ENCODE results near the gene OCA2. TPM values are rescaled to one million over a fixed set of nuclear protein-coding genes. Genes with fewer than 3 reads are reported as not detected.

Gene OCA2
- total RNA-seq, 1 donor from 2014 or later: 1.7 TPM

DNA sequence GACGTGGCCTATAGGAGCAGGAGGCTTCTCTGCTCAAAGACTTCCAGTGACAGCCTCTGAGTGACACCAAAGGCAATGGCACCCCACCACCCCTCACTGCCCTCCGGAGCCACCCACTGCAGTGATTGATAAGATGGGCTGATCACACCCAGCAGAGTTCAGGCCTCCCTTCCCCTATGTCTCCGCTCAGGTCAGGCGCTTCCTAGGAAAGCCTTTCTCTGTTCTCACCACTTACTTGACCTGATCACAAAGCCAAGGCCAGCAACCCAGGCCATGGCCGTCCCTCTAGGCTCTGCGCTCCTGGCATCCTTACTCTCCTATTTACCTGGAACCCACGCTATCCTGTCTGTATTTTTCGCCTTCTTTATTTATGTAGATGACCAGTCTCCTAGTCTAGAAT, 282.3 kb downstream of the OCA2 start:
- H3K27ac Mint-ChIP-seq (ENCODE audit: unreplicated experiment): no peak overlapping the region
- no peak overlapping the region for H3K4me3 Mint-ChIP-seq (ENCODE audit: unreplicated experiment)
- H3K36me3 Mint-ChIP-seq (ENCODE audit: unreplicated experiment): peaks cover 8% of the 10 kb centered on the region
- no peaks in the 10 kb centered on the region for H3K27me3 Mint-ChIP-seq (ENCODE audit: unreplicated experiment)
- DNase-seq: no peak
- H3K4me1 Mint-ChIP-seq (ENCODE audit: low read depth, unreplicated experiment): peaks cover 5% of the 10 kb centered on the region
- H3K9me3 Mint-ChIP-seq (ENCODE audit: unreplicated experiment): peaks cover 6% of the 10 kb centered on the region
- TF ChIP-seq, protein P1, sequence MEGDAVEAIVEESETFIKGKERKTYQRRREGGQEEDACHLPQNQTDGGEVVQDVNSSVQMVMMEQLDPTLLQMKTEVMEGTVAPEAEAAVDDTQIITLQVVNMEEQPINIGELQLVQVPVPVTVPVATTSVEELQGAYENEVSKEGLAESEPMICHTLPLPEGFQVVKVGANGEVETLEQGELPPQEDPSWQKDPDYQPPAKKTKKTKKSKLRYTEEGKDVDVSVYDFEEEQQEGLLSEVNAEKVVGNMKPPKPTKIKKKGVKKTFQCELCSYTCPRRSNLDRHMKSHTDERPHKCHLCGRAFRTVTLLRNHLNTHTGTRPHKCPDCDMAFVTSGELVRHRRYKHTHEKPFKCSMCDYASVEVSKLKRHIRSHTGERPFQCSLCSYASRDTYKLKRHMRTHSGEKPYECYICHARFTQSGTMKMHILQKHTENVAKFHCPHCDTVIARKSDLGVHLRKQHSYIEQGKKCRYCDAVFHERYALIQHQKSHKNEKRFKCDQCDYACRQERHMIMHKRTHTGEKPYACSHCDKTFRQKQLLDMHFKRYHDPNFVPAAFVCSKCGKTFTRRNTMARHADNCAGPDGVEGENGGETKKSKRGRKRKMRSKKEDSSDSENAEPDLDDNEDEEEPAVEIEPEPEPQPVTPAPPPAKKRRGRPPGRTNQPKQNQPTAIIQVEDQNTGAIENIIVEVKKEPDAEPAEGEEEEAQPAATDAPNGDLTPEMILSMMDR (IDR thresholded peaks at IDR 0.05; ENCODE audit: partially characterized antibody, unreplicated experiment): no peak

DNA sequence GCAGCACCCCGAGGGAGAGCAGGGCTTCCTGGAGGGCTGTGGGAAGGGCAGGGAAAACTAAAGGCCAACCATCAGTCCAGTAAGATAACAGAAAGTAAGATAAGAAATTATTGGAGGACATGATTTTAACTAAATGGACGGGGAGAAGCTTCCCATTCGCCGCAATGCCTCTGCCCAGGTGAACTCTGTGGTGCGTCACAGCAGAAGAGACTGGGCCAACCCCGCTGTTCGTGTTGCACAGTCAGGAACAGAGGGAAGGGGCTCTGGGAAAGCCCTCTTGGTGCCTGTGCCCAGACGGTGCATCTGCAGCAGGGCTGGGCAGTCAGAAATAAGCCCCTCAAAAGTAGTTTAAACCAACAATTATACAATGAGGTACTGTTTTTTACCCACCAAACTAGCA, 284.1 kb downstream of the OCA2 start:
- no peak overlapping the region for H3K4me3 Mint-ChIP-seq (ENCODE audit: unreplicated experiment)
- H3K9me3 Mint-ChIP-seq (ENCODE audit: unreplicated experiment): peaks cover 6% of the 10 kb centered on the region
- H3K27ac Mint-ChIP-seq (ENCODE audit: unreplicated experiment): no peak overlapping the region
- peaks cover 5% of the 10 kb centered on the region for H3K4me1 Mint-ChIP-seq (ENCODE audit: low read depth, unreplicated experiment)
- H3K36me3 Mint-ChIP-seq (ENCODE audit: unreplicated experiment): peaks cover 8% of the 10 kb centered on the region
- no peak for DNase-seq
- H3K27me3 Mint-ChIP-seq (ENCODE audit: unreplicated experiment): no peaks in the 10 kb centered on the region
- TF ChIP-seq, protein P1 (IDR thresholded peaks at IDR 0.05; ENCODE audit: partially characterized antibody, unreplicated experiment): no peak

GRCh38 chr15:27813139-27813538, 286.0 kb downstream of the OCA2 start:
- H3K36me3 Mint-ChIP-seq (ENCODE audit: unreplicated experiment): peaks cover 8% of the 10 kb centered on the region
- no peaks in the 10 kb centered on the region for H3K27me3 Mint-ChIP-seq (ENCODE audit: unreplicated experiment)
- no peak overlapping the region for H3K4me3 Mint-ChIP-seq (ENCODE audit: unreplicated experiment)
- no peak for DNase-seq
- H3K9me3 Mint-ChIP-seq (ENCODE audit: unreplicated experiment): peaks cover 5% of the 10 kb centered on the region
- TF ChIP-seq, protein P1 (IDR thresholded peaks at IDR 0.05; ENCODE audit: partially characterized antibody, unreplicated experiment): no peak
- H3K27ac Mint-ChIP-seq (ENCODE audit: unreplicated experiment): no peak overlapping the region
- H3K4me1 Mint-ChIP-seq (ENCODE audit: low read depth, unreplicated experiment): no peaks in the 10 kb centered on the region

- no peak for DNase-seq
- H3K4me3 Mint-ChIP-seq (ENCODE audit: unreplicated experiment): no peak overlapping the region
- no peaks in the 10 kb centered on the region for H3K36me3 Mint-ChIP-seq (ENCODE audit: unreplicated experiment)
- peaks cover 2% of the 10 kb centered on the region for H3K4me1 Mint-ChIP-seq (ENCODE audit: low read depth, unreplicated experiment)
- TF ChIP-seq, protein P1 (IDR thresholded peaks at IDR 0.05; ENCODE audit: partially characterized antibody, unreplicated experiment): no peak
- peaks cover 3% of the 10 kb centered on the region for H3K27me3 Mint-ChIP-seq (ENCODE audit: unreplicated experiment)
- H3K27ac Mint-ChIP-seq (ENCODE audit: unreplicated experiment): no peak overlapping the region
- H3K9me3 Mint-ChIP-seq (ENCODE audit: unreplicated experiment): no peaks in the 10 kb centered on the region
Observed at GRCh38 chr15:27808182-27808581, 290.9 kb downstream of the OCA2 start.

DNA sequence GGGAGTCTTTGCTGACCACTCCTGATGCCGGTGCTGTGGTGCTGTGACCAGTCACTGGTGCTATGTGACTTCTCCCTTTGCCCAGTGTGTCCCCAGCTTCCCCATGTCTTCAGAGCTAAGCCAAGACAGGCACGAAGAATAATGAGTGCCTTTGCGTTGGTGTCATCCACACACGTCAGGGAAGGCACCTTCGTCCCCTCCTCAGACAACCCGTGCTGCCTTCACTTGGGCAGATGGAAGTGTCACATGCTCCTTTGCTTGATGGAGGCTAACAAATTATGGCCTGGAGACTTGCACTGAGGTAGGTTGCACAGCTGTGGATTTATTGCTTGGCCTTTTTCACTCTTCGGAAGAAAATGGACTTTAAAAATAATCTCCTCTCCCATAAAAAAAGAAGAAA, 291.8 kb downstream of the OCA2 start:
- Mint-ChIP-seq H3K36me3 (ENCODE audit: unreplicated experiment) (no peaks in the 10 kb centered on the region), H3K4me3 (ENCODE audit: unreplicated experiment) (no peak overlapping the region), H3K27ac (ENCODE audit: unreplicated experiment) (no peak overlapping the region), H3K27me3 (ENCODE audit: unreplicated experiment) (peaks cover 3% of the 10 kb centered on the region), H3K9me3 (ENCODE audit: unreplicated experiment) (no peaks in the 10 kb centered on the region), H3K4me1 (ENCODE audit: low read depth, unreplicated experiment) (peaks cover 2% of the 10 kb centered on the region)
- TF ChIP-seq, protein P1 (IDR thresholded peaks at IDR 0.05; ENCODE audit: partially characterized antibody, unreplicated experiment): no peak
- DNase-seq: no peak

Data from glutamatergic neuron (in vitro differentiated cells).